HG02588 (cell line): ENCODE data around the gene IRF7.
"Not testable (repeated sequence)": the region's sequence is repeated elsewhere in the genome, so short reads cannot be mapped to it uniquely, and the experiment has no call there.

Experiments used
- ATAC-seq: cut with Tn5 transposase; IDR thresholded peaks from one replicate; pipeline ENCODE4 v1.9.1; 2021; ENCODE audit warnings: mild to moderate bottlenecking, moderate library complexity; ENCODE audit not compliant: unreplicated experiment

Gene IRF7

DNA sequence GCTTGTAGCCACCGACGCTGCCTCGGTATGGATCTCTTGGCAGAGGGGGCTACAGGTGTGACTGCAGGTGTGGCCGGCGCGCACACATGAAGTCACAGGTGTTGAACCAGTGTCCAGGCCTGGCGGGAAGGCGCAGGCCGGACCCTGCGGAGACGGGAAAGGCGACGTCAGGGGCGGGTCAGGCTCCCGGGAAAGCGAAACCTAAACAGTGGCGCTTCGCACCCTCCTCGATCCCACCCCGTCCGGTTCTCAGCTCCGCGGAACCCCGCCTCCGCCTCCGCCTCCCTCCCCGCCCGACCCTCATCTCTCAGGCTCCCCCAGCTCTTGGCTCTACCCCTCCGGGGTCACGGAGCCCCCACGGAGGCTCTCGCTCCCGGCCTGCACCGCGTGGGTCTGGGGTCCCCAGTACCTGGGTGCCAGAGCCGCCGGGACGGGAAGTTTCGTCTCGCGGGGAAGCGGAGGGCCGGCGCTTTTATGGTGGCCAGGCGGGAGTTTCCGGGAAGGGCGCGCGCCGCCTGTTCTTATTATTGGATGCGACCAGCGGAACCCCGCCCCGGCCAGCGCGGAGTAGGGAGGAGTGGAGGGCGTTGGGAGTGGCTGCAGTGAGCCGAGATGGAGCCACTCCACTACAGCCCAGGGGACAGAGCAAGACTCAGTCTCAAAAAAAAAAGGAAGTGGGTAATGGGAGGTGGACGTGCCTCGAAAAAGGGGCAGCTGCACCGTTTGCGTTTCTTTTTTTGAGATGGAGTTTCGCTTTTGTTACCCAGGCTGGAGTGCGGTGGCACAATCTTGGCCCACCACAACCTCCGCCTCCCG, at the start of gene IRF7:
Gene IRF7 (minus strand): TSS at position 447 of the 816 bp plus-strand sequence. CDS start 586 bp downstream, outside the sequence.
- peak; percentile 71 for ATAC-seq

DNA sequence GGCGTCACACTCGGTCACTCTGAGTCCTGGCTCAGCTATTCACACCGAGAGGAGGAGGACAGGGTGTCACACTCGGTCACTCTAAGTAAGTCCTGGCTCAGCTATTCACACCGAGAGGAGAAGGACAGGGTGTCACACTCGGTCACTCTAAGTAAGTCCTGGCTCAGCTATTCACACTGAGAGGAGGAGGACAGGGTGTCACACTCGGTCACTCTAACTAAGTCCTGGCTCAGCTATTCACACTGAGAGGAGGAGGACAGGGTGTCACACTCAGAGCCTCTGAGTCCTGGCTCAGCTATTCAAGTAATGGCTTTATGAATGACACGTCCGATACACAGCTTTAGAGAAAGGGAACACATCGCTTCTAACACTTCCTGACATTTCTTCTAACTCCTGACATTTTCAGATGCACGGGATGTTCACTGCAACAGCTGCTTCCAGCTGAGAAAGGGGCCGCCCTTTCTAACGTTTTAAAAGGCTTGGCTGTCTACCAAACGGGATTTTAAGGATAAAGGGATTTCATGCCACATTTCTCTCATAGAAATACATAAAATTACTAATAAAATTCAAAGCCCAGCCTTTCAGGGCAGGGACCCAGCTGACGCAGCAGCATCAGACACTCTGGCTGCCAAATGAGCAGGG, 49.4 kb upstream of the IRF7 start:
- ATAC-seq, result no peak

DNA sequence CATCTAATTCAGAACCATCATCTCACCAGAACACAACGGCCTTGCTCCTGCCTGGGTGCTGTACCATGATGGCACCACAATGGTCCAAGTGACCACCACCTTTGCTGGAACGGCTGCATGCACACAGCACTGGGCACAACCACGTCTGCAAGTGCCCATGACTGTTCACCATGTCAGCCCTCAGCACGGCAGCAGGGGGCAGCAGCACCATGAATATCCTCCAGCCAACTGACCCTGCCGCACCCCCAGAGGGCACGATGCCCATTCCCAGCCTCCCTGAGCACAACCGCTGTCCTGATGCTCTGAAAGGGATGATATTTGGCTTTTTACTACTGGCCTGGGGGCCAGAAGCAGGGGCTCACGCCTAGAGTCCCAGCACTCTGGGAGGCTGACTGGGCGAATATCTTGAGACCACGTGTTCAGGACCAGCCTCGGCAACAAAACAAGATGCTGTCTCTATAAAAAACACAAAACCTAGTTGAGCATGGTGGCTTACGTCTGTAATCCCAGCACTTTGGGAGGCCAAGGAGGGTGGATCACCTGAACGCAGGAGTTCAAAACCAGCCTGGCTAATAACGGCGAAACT, 47.0 kb upstream of the IRF7 start:
- no peak for ATAC-seq

DNA sequence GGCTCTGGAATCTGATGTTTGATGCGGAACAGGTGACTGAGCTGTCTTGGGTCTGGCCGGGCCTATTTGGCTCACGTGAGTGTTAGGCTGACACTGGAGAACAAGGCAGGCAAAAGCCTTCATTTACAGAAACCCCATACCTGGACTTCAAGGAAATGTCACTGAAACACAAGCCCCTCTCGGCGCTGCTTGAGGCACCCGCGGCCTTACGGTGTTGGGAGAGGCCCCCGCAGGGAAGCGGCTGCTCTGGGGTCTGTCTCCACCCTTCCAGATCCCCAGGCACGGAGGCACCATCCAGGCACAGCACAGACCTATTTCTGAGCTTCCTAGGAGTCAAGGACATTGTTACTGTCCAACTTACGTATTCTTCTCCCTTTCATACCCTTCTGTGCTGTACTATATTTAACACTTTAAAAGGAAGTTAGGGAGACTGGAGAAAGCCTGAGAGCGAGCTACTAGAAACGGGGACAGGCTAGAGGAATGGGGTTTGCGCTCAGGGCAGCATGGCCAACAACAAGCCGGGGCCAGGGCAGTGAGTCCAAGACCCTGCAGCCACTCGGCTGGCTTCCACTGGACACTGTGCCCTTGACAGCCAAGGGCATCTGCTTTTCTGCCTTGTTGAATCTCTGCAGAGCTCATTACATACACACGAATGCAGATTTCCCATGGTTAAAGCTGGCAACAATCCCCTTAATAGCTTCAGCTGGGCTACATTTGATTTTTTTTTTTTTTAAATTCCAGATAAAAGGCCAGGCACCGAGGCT, 45.1 kb upstream of the IRF7 start:
- no peak for ATAC-seq

DNA sequence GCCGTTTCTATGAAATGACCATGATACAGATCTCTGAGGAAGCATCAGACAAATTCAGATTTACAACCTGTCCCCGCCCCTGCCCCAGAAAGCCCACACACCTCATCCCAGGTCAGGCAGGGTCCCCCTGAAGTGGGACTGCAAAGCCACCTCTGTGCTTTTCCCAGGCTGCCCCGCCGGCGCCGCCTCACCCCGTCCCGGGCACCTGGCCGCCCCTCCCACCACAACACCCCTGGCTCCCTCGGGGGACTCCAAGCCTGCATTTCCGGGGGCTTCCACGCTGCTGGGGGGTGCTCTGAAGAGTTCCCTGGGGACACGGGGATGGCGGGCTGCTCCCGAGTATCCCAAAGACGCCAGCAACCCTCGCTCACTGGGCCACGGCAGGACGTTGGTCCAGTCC, 44.5 kb upstream of the IRF7 start:
- no peak for ATAC-seq

DNA sequence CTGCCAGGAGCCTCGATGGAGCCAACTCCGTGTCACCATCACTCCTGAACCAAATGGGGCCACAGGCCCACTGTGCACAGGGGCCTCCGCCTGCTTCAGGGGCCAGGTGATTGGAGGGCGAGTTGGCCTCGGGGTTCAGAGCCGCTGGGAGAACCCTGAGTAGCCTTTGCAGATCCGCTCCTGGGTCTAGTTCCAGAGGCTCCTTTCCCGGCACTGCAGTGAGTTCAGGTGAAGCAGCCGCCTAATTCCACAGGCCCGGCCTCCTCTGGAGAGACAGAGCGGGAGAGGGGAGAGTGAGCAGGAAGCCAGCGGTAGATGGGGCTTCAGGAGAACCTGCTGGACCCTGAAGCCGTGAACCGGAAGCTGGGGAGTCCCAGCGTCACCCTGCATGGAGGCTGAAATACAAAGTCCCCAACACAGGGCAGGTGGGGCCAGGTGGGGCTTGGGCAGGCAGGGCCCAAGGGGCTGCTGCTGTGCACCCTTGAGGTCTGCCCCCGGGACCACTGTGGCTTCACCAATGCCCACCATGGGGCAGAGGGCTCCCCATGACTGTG, 43.9 kb upstream of the IRF7 start:
- ATAC-seq, result no peak

DNA sequence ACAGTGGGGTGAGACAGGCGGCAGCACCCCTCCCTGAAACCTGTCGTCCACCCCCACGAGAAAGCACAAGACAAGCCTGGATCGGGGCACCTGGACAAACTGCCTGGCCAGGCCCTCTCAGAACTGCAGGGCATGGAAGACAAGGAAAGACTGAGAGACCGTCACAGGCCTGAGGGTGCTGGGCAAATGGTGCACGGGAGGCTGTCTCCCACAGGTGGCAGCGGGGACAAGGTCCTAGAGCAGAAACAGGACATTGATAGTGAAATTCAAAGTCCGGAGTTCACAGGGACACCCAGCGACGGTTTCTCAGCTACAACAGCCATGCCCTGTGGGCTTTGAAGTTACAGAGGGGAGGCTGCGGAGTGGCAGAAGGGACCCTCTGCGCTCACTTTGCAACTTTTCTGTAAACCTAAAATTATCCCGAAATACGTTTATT, 42.0 kb upstream of the IRF7 start:
- no peak for ATAC-seq

DNA sequence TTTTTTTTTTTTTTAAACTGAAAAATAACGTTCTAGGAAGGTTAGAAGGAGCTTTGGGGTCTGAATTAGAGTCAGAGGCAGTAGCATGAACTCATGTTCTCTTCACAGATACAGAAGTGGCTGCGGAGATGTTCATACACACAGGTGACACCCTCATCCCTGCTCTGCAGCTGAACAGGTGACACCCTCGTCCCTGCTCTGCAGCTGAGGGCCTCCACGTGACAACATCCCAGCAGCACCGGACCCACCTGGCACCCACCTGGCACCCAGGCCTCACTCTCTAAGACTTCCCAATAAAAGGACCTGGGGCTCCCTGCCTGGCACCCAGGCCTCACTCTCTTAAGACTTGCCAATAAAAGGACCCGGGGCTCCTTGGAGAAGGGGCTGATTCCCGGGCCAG, 41.1 kb upstream of the IRF7 start:
- no peak for ATAC-seq

DNA sequence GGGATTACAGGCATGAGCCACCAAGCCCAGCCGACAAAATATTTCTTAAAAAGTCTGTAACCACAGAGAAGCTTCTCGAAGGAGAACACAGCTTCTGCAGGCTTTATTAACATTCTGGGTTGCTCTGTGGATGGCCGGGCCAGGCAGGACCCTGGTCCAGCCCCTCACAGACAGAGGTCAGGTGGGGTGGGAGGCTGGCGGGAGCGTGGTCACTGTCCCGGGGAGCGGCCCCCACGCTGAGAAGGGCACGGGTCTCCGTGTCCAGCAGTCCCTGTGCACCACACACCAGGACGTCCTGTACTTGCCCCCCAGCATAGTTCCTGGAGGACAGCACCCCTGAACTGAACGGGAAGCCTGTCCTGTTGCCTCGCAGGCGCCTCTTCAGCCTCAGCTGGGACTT, 40.7 kb upstream of the IRF7 start:
- no peak for ATAC-seq

DNA sequence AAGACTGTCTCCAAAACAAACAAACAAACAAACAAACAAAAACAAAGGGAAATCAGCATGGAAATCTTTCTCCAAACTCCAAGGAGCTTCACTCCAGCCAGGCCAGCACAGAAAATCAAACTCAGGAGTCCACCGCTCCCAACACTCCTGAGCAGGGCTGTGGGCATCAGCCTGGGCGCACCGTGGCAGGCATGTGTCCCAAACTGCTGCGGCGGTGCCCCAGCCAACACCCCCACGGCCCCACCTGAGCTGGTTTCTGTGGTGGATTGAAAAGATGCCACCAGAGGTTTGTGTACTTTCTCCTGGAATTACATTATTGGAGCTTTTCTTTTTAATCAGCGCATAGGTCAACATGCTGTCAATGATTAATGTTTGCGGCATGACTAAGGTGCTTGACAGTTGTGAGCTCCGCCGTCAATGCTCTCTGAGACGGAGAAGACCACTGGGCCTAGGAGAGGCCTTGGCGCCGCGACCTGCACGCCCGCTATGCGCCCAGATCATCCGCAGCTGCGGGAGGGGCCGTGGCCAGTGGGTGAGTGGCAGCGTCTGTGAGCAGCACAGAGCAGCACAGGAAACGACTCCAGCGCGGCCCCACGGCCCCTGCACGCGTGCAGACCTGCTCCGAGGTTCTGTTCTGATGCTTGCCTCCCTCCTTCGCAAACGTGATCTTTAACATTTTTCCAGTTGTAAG, 39.4 kb upstream of the IRF7 start:
- ATAC-seq, result no peak

DNA sequence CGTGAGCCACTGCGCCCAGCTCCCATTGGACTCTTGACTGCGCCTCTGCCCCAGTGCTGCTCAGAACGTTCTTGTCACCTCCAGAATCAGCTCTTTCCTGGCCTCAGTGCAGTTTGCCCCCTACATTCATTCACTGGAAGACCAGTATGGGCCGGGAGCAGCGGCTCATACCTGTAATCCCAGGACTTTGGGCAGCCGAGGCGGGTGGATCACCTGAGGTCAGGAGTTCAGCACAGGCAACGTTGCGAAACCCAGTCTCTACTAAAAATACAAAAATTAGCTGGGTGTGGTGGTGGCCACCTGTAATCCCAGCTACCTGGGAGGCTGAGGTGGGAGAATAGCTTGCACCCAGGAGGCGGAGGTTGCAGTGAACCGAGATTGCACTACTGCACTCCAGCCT, 38.7 kb upstream of the IRF7 start:
- ATAC-seq, result not testable (repeated sequence)

DNA sequence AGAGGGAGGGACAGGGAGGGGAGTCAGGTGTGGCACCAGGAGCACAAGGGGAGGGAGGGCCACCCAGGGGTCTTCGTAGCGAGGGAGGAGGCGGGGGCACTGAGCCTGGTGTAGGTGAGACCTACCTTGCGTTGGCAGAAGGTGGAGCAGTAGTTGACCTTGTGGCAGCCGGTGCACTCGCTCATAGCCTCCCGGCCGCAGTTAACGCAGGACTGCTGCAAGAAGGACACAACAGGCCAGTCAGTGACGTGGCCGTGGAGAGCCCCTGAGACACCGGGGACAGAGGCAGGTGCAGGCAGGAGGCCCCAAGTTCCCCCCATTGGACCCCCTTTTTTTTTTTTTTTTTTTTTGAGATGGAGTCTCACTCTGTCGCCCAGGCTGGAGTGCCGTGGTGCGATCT, 38.1 kb upstream of the IRF7 start:
- no peak for ATAC-seq

DNA sequence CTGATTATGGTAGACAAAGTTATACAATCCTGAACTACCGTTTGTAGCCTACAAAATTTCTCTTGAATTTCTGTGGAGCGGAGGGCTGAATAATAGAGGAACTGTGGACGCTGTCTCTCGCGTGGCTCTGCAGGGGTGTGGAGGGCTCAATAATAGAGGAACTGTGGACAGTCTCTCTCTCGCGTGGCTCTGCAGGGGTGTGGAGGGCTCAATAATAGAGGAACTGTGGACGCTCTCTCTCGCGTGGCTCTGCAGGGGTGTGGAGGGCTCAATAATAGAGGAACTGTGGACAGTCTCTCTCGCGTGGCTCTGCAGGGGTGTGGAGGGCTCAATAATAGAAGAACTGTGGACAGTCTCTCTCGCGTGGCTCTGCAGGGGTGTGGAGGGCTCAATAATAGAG, 37.4 kb upstream of the IRF7 start:
- not testable (repeated sequence) for ATAC-seq

DNA sequence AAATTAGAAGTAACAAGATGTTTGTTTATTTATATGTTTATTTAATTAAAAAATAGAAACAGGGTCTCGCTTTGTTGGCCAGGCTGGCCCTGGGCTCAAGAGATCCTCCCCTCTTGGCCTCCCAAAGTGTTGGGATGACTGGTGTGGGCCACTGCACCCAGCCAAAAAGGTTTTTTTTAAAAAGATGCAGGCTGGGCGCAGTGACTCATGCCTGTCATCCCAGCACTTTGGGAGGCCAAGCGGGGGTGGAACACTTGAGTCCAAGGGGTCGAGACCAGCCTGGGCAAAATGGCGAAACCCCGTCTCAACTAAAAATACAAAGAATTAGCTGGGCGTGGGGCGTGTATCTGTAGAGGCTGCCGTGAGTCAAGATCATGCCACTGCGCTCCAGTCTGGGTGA, 34.7 kb upstream of the IRF7 start:
- no peak for ATAC-seq

DNA sequence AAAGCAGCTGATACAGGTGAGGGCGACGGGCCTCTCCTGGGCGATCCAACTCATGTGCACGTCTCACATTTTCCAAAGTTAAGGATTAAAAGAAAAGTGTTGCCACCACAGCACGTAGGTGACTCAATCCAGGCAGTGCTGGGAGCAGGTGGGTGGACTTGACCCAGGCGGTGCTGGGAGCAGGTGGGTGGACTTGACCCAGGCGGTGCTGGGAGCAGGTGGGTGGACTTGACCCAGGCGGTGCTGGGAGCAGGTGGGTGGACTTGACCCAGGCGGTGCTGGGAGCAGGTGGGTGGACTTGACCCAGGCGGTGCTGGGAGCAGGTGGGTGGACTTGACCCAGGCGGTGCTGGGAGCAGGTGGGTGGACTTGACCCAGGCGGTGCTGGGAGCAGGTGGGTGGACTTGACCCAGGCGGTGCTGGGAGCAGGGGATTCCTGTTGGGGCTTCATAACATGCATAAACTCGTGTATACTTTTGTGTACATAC, 32.0 kb upstream of the IRF7 start:
- not testable (repeated sequence) for ATAC-seq

DNA sequence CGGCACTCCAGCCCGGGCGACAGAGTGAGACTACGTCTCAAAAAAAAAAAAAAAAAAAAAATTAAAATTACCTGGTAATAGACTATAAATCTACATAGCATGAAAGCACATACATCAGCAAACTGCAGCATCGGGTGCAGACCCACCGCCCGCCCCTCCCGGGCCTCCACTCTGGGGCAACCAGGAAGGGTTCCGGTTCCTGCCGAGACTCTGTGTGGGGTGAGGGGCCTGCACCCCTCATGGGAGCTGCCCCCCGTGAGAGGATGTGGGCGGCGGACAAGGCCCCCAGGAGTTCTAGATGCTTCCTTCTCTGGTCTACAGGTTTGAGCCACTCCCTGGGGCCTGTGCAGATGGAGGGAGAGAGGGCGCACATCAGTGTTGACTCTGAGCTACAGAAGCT, 30.5 kb upstream of the IRF7 start:
- no peak for ATAC-seq

DNA sequence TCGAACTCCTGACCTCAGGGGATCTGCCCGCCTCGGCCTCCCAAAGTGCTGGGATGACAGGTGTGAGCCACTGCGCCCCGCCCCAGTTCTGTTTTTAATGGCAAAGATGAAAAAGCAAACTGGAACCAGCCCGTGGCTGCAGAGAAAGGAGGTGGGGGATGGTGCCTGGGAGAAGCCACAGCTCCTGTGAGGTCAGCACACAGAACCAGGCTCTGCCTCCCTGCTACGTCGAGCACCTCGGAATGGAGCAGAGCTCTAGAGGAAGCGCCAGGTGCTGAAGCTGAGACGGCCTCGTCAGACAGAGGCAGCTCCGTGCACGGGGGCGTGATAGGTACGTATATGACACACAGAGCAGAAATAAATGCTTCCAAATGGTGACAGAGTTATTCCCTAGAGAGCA, 29.8 kb upstream of the IRF7 start:
- no peak for ATAC-seq

DNA sequence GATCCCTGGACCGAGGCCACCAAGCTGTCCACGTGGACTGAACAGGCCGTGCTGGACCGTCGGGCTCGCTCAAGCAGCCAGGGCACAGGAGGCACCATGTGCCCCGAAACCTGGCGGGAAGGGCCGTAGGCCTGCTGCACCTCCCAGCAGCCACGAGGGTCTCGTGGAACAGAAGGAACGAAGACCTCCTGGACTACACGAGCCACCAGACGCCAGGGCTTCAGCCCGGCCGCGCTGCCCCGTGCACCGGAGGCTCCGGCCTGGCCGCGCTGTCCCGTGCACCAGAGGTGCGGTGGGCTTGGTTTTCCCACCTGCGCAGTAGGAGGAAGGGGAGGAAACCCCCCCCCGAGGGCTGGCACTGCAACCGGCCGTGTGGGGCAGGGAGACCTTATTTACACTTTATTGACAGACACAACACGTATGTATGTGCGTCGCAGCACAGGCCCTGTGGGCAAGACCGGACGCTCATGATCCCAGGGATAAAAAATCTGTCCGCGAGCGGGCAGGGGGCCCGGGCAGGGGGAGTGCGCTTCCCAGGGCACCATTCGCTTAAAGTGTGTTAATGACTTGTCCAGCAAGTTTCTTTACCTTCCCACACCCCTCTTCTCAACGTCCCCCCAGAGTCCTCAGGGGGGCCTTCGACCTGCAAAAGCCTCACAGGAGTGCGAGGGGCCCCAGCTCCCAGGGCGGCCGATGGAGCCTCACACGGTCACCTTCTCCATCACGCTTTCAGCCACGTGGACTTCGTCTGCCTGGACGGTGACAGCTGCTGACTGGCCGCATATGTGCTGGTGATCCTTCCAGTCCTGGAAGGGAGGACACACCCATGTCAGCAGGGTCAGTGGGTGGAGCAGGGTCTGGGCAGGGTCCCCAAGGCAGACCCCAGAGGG, 28.3 kb upstream of the IRF7 start:
- no peak for ATAC-seq

DNA sequence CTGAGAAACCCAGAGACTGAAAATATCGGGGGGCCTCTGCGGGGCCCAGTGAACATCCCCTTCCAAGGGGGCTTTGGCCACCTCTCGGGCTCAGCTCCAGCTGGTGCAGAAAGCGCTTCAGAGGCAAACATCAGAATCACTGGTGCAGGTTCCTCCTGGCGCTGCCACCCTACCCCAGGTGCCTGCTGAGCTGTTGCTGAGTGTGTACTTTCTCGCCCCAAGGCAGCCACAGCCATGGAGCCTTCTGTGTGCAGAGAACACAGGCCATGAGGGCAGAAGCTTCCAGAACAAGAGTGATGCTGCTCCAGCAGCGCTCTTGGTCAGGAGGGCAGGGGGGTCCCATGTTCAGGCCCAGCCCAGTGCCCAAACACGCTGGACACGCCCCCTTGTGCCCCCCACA, 27.6 kb upstream of the IRF7 start:
- no peak for ATAC-seq
